Sigmoid colon (tissue), 4 donors: ENCODE results near the gene DOCK9.

Source experiments
- CTCF ChIP-seq, 4 experiments: fragments of 450-650 bp in 3 of 4; fragments of 200-600 bp in 1 of 4; IDR thresholded peaks; one replicate each; pipeline ENCODE4 v1.5.1; 2016 to 2019; ENCODE audit warnings: antibody characterized with exemption in 4 of 4, mild to moderate bottlenecking in 3 of 4, moderate library complexity in 2 of 4
- EP300 ChIP-seq, 4 donors: sonication (generic); formaldehyde crosslinking; IDR thresholded peaks; one replicate each; pipeline ENCODE4 v1.6.1; 2017; ENCODE audit warnings: antibody characterized with exemption in 4 of 4
- POLR2A ChIP-seq, 2 donors: fragments of 450-650 bp; IDR thresholded peaks; one replicate each; pipeline ENCODE4 v1.6.1; 2016; ENCODE audit warnings: antibody characterized with exemption in 2 of 2, mild to moderate bottlenecking in 2 of 2, moderate library complexity in 2 of 2
- POLR2AphosphoS5 ChIP-seq, 4 donors: sonication (generic); formaldehyde crosslinking; IDR thresholded peaks; one replicate each; pipeline ENCODE4 v1.6.1; 2017; ENCODE audit warnings: antibody characterized with exemption in 4 of 4

- TF ChIP-seq CTCF (IDR thresholded peaks at IDR 0.05), result no peak
- TF ChIP-seq POLR2A (IDR thresholded peaks at IDR 0.05), result no peak
- TF ChIP-seq POLR2AphosphoS5 (IDR thresholded peaks at IDR 0.05), result no peak
- TF ChIP-seq EP300 (IDR thresholded peaks at IDR 0.05), result no peak
Measured at GRCh38 chr13:98942997-98943396, 34.9 kb downstream of the DOCK9 start.
